CD4-positive, alpha-beta T cell treated with Interleukin-15 for 4 hours (primary cell): ENCODE results near the gene KLK12.
"Not testable (repeated sequence)": the region's sequence is repeated elsewhere in the genome, so short reads cannot be mapped to it uniquely, and the experiment has no call there.

Source experiments
- DNase-seq: peaks from one replicate; pipeline ENCODE4 v3.0.0-alpha.2; 2020; ENCODE audit warnings: low spot score

KLK12 gene

GRCh38 chr19:51015691-51016267 is 19.0 kb downstream of the KLK12 start:
- DNase-seq, result no peak

GRCh38 chr19:51014242-51014641 is 20.6 kb downstream of the KLK12 start:
- DNase-seq, result no peak

DNA sequence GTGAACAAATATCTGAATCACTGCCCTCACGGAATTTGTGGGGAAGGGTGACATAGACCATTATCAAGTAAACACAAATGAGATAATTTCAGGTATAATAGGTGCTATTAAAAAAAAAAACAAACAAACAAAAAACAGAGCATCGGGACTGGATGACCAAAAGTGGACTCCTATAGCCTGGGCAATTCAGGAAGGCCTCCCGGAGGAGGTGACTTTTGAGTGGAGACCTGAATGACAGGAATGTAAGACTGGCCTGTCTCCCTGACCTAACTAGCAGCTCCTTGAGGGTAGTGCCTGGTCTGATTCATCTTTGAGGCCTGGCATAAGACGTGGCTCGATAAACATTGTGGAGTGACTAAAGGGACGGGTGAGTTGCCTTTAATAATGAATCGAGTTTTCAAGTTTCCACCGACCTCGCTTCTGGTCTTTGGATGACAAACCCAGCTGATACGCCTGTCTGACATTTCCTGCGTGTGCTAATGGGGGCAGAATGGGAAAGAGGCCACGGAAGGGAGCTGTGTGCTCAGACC is 22.1 kb downstream of the KLK12 start:
- no peak for DNase-seq

DNA sequence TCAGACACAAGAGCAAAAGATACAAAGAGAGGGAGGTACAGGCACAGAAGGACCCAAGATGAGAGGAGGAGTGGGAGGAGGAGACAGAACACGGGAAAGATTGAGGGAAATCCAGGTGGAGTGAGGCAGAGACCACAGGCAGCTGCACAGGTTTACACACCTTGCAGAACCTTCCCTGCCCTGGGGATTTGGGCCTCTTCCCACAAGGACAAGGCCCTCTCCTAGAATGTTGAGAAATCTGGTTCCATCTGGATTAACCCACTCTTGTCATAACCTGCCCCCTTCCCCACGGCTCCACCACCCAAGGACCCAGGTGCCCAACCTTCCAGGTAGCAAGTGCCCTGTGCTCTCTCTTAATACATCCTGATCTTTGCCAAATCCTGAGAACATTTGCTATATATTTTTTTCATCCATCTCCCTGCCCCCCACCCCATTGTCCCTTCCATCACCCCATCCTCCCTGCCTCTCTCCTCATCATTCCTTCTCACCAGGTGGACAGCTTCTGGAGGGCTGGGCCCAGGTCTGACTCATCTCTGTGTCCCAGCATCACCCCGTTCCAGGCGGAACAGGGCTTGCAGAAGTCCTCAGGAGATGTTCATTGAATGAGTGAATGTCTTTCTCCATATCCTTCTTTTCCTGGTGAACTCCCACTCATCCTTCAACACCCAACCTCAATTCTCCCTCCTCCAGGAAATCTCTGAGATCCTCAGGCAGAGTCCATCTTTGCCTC is 24.6 kb downstream of the KLK12 start:
- no peak for DNase-seq

GRCh38 chr19:51009061-51009891 is 25.5 kb downstream of the KLK12 start:
- DNase-seq, result no peak

DNA sequence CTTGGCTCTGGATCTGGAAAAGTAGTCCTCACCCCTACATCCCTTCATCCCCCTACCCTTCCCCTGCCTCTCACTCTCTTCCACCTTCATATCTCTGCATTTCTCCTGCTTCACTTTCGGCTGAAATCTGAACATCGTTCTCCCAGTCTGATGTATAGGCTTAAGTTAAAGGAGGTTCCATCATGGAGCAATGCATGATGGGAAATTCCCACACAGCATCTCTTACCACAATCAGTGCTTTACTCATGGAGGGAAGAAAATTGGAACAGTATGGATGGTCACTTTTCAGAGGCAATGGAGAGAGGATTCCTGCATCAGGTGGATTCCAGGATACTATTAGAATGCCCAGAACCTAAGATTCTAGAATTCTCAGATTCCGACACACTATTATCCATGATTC is 27.3 kb downstream of the KLK12 start:
- DNase-seq, result no peak

GRCh38 chr19:51006406-51006805 is 28.4 kb downstream of the KLK12 start:
- no peak for DNase-seq

DNA sequence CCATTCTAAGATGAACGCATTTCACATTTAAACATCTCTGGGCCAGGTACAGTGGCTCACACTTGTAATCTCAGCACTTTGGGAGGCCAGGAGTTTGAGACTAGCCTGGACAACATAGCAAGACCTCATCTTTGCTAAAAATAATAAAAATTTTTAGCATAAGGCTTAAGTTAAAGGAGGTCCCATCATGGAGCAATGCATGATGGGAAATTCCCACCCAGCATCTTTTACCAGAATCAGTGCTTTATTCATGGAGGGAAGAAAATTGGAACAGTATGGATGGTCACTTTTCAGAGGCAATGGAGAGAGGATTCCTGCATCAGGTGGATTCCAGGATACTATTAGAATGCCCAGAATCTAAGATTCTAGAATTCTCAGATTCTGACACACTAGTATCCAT is 29.6 kb downstream of the KLK12 start:
- DNase-seq, result no peak

- no peak for DNase-seq
Observed at GRCh38 chr19:51003316-51003715, 31.5 kb downstream of the KLK12 start.

- DNase-seq, result no peak
Observed at GRCh38 chr19:51002542-51003311, 32.1 kb downstream of the KLK12 start.

DNA sequence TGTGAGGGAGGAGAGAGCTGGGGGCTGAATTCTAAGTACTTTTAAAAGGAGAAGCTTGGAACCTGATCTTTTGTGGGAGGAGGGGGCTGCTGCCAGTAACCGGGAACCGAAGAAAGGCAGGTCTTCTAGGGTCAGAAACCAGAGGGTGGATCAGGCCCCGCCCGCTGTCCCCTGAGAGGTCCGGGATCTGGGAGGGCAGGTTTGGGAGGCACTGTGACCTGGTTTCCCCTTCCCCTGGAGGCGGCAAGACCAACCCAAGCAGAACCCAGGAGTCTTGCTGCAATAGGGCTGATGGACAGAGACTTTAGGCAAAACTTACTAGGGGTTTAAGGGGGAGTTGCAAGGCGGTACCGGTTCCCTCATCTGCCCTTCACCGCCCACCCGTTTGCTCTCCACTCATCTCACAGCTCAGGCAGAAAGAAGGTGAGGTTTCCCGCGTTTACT is 32.7 kb downstream of the KLK12 start:
- no peak for DNase-seq

DNA sequence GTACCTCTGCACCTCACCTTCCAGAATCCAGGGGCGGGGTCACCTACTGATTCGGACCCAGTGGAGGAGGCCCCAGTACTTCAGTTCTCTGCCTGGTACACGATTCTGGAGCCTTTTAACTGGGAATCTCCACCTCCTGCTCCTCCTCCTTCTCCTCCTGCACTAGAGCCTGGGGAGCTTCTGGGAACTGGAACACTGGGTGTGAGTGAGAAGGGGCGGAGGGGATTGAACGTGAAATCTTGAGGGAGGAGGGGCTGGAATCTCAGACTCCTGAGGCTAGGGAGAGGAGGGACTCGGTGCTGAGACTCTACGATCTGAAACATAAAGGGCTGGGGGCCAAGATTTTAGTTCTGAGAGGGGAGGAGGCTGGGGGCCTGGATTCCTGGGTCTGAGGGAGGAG is 33.3 kb downstream of the KLK12 start, which contains the start of gene KLK8:
TSS of gene KLK8 (minus strand) at position 90 of the 400 bp plus-strand sequence. CDS start 437 bp downstream, outside the sequence.
- DNase-seq, result no peak

DNA sequence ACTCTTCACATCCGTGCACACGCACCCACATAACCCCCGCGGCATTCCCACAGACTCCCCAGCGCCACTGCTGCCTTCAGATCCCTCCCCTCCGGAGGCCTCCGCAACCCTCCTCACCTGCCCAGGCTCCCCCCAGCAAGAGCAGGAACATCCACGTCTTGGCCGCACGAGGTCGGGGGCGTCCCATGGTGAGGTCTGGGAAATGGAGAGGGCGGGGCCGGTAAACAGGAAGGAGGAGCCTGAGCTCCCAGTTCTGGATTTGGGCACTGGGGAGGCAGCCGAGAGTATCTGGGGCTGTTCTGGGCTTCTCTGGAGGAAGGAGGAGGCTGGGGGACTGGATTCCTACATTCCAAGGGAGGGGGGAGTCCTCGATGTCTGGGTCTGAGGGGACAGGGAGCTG is 33.8 kb downstream of the KLK12 start:
- no peak for DNase-seq

GRCh38 chr19:51000426-51000825 is 34.4 kb downstream of the KLK12 start:
- no peak for DNase-seq

DNA sequence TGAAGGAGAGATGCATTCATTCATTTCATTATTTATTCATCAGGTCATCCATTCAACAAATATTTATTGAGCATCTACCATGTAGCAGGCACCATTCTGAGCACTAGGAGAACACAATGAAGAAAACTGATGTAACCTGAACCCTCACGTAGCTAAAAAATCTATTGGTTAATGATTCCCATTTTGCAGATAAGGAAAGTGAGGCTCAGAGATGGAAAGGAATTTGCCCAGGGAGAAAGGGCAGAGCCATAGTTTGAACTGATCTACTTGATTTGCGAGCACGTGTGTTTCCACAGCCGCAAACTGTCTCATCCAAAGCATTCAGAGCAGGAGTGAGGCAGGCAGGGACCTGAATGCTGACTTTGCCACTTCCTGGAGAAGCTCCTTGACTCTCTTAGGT is 36.1 kb downstream of the KLK12 start:
- no peak for DNase-seq

GRCh38 chr19:50998061-50998460 is 36.7 kb downstream of the KLK12 start:
- no peak for DNase-seq

DNA sequence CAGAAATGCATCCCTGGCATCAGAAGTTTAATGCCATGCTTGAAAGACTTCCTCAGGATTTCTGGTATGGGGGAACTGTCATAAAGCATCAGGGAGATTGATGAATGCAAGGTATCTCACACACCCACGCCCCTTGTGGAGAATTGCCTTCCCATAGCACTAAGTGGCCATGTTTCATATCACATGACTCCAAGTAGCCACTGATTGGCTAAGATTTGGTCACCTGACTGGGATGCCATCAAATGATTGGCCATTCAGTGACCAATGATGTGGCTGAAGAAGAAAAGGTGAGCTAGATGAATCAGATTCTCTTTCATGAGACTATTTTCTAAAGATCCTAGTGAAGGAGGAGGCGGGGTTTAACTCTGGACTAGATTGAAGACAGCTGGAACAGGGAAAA is 40.7 kb downstream of the KLK12 start:
- no peak for DNase-seq

- no peak for DNase-seq
Observed at GRCh38 chr19:50992666-50993035, 42.2 kb downstream of the KLK12 start.

- not testable (repeated sequence) for DNase-seq
Observed at GRCh38 chr19:50984416-50984815, 50.4 kb downstream of the KLK12 start.

- DNase-seq, result no peak
Observed at GRCh38 chr19:50983625-50984292, 51.0 kb downstream of the KLK12 start, which contains the start of gene KLK7. Gene KLK7, minus strand, starts transcription at chr19:50983917. Its CDS starts 1,518 bp downstream, at chr19:50982399.

GRCh38 chr19:50982186-50982585 is 52.6 kb downstream of the KLK12 start:
- DNase-seq, result no peak
